ENCODE measurements around the gene AGER. TPM values are rescaled to one million over a fixed set of nuclear protein-coding genes. Genes with fewer than 3 reads are reported as not detected.

AGER gene
- total RNA-seq, 1 experiment from 2014 or later = 14.3 TPM

- Histone ChIP-seq H3K56ac (ENCODE audit: insufficient read length, low read depth, low read length) (no peak overlapping the region), H3K14ac (ENCODE audit: insufficient read depth, low read length) (peak overlapping the region; percentile 86; the same call in 1 of the 2 replicates), H4K20me1 (ENCODE audit: control insufficient read depth, insufficient read depth, insufficient read length) (no peaks in the 10 kb centered on the region), H2BK120ac (ENCODE audit: low read depth, low read length, poor library complexity, severe bottlenecking) (peak overlapping the region; percentile 51), H3K79me1 (ENCODE audit: insufficient read depth, low read depth, low read length, poor library complexity, severe bottlenecking) (no peaks in the 10 kb centered on the region), H3K23me2 (ENCODE audit: insufficient read length, low read depth, low read length, poor library complexity, severe bottlenecking) (peaks cover 22% of the 10 kb centered on the region), H3K18ac (ENCODE audit: insufficient read length, low read depth, low read length) (peak overlapping the region; percentile 90), H2BK12ac (ENCODE audit: insufficient read length, low read depth, low read length) (no peak overlapping the region), H3K27ac (ENCODE audit: insufficient read length, low read depth, low read length) (peak overlapping the region; percentile 68), H3K79me2 (ENCODE audit: insufficient read depth, low read length) (peaks cover 18% of the 10 kb centered on the region; the same call in 1 of the 2 replicates), H4K8ac (replicated peaks; ENCODE audit: insufficient read length, low read depth, low read length) (no peak overlapping the region), H2BK15ac (ENCODE audit: low read depth, low read length) (no peak overlapping the region), H2AFZ (ENCODE audit: low read length) (no peak overlapping the region), H2BK5ac (ENCODE audit: insufficient read length, low read length) (peak overlapping the region; percentile 11), H3K4me1 (ENCODE audit: insufficient read depth, low read length) (peaks cover 7% of the 10 kb centered on the region), H3K23ac (ENCODE audit: insufficient read length, low read depth, low read length) (no peak overlapping the region), H2AK5ac (ENCODE audit: insufficient read length, low read length) (peak overlapping the region; percentile 30), H3K9ac (ENCODE audit: extremely low read depth, insufficient read length, low read length) (peak overlapping the region; percentile 83), H3T11ph (ENCODE audit: low read length) (peak overlapping the region; percentile 76), H3K4me2 (ENCODE audit: insufficient read depth, insufficient read length, low read length) (peak overlapping the region; percentile 83), H2BK20ac (ENCODE audit: low read depth, low read length, poor library complexity, severe bottlenecking) (no peak overlapping the region), H4K5ac (ENCODE audit: insufficient read length, low read depth, low read length) (no peak overlapping the region), H3K9me3 (ENCODE audit: control insufficient read depth, low read depth, low read length) (no peaks in the 10 kb centered on the region), H3K4ac (ENCODE audit: low read depth, low read length) (no peak overlapping the region; the same call in 1 of the 2 replicates), H4K91ac (ENCODE audit: insufficient read length, low read depth, low read length) (no peak overlapping the region), H3K27me3 (ENCODE audit: insufficient read depth, low read length) (no peaks in the 10 kb centered on the region)
- TF ChIP-seq CTCF (conservative IDR thresholded peaks at IDR 0.05) = no peak
- Mint-ChIP-seq H3K9me3 (no peaks in the 10 kb centered on the region; a peak in 1 of 5 replicates), H3K27me3 (ENCODE audit: low read depth) (no peaks in the 10 kb centered on the region; the same call in 1 of the 2 replicates), H3K4me1 (peaks cover 40 to 47% of the 10 kb centered on the region in 2 experiments), H3K4me3 (peak overlapping the region; percentile 83 to 86), H3K36me3 (ENCODE audit: insufficient read depth in 1 of 3, low read depth in 3 of 3) (peaks cover 22 to 35% (median 33%) of the 10 kb centered on the region in 3 experiments), H3K27ac (peak overlapping the region; percentile 98)
- WGBS (ENCODE audit: extremely low coverage, insufficient read length, low lambda C conversion rate) = no CpG with 5 or more reads among the region's 5 CpGs
- DNase-seq = no peak
Measured at GRCh38 chr6:32176476-32177182, 7.4 kb downstream of the AGER start.
